K562 (cell line): Measurements from ENCODE around the gene SH3BP5. TPM values are rescaled to one million over a fixed set of nuclear protein-coding genes. Genes with fewer than 3 reads are reported as not detected.
A peak's percentile ranks its signal among the peaks of the same experiment; 100 is the strongest.

Experiments
- ARID4B ChIP-seq: sonication (generic); formaldehyde crosslinking; IDR thresholded peaks from 2 replicates; pipeline ENCODE4 v1.8.0; 2022; ENCODE audit warnings: mild to moderate bottlenecking, missing genetic modification reagents
- BRCA1 ChIP-seq, 2 experiments: fragments of 450-650 bp in 1 of 2; sonication (generic) in 1 of 2; formaldehyde crosslinking in 1 of 2; IDR thresholded peaks; 2 replicates each; pipeline versions ENCODE4 v1.5.0 to v1.6.1; 2017 to 2020; ENCODE audit warnings: mild to moderate bottlenecking in 1 of 2, missing genetic modification reagents in 1 of 2
- ESRRB ChIP-seq: fragments of 250-450 bp; sonication (Bioruptor Pico); IDR thresholded peaks from 2 replicates; pipeline ENCODE4 v1.5.0; 2020; ENCODE audit warnings: mild to moderate bottlenecking, moderate library complexity, borderline replicate concordance
- ETV1 ChIP-seq: fragments of 450-650 bp; conservative IDR thresholded peaks from 2 replicates; pipeline ENCODE4 v1.6.1; 2016; ENCODE audit warnings: missing genetic modification characterization, control low read depth, low read depth, missing compliant biosample characterization
- EWSR1 ChIP-seq: fragments of 450-650 bp; IDR thresholded peaks from 2 replicates; pipeline ENCODE4 v1.6.1; 2018; ENCODE audit warnings: borderline replicate concordance, mild to moderate bottlenecking, low read depth, moderate library complexity; ENCODE audit not compliant: partially characterized antibody
- HEY1 ChIP-seq: fragments of 250-450 bp; sonication (Bioruptor Pico); IDR thresholded peaks from 2 replicates; pipeline ENCODE4 v1.5.0; 2020; ENCODE audit warnings: mild to moderate bottlenecking, moderate library complexity, borderline replicate concordance
- HOXB6 ChIP-seq: fragments of 250-450 bp; sonication (Bioruptor Pico); IDR thresholded peaks from 2 replicates; pipeline ENCODE4 v1.5.1; 2022; ENCODE audit warnings: mild to moderate bottlenecking, borderline replicate concordance
- RFX5 ChIP-seq: IDR thresholded peaks from 2 replicates; pipeline ENCODE4 v1.6.1; 2011; ENCODE audit warnings: low read depth, mild to moderate bottlenecking, improper control_type of control experiment, low read length
- SREBF1 ChIP-seq: fragments of 150-350 bp; IDR thresholded peaks from 2 replicates; pipeline ENCODE4 v1.6.1; 2014; ENCODE audit warnings: antibody characterized with exemption, low read depth, low read length, borderline replicate concordance
- ZNF384 ChIP-seq: IDR thresholded peaks from 2 replicates; pipeline ENCODE4 v1.6.1; 2012; ENCODE audit warnings: low read depth, low read length, improper control_type of control experiment
- ZNF696 ChIP-seq: fragments of 250-450 bp; sonication (Bioruptor Pico); conservative IDR thresholded peaks from 2 replicates; pipeline ENCODE4 v1.4.0; 2020; ENCODE audit warnings: mild to moderate bottlenecking, moderate library complexity
- ZNF717 ChIP-seq: fragments of 250-450 bp; sonication (Bioruptor Pico); IDR thresholded peaks from 2 replicates; pipeline ENCODE4 v1.5.0; 2021
- polyA plus RNA-seq, 8 experiments: library from polyadenylated mRNA; depleted of rRNA in 4 of 8; stranded (reverse) in 5 of 8; unstranded in 3 of 8; fragments of >200 nt; fragmentation: Nextera tagmentation in 2 of 8; fragmentation: Illumina TruSeq in 1 of 8; extraction: Ambion mirVana in 2 of 8; extraction: Trizol in 1 of 8; gene quantifications; 2 replicates each; pipeline versions ENCODE4 v1.2.1 to v1.2.3, GENCODE V29; 2011 to 2014; ENCODE audit warnings: inconsistent platforms in 1 of 8, missing spikeins in 1 of 8
- total RNA-seq, 7 experiments: library from RNA; depleted of rRNA in 6 of 7; stranded (reverse); fragments of >200 nt in 6 of 7; fragmentation: Illumina TruSeq in 2 of 7; extraction: Trizol in 2 of 7; gene quantifications; 2 replicates each; pipeline versions ENCODE4 v1.2.1 to v1.2.3, GENCODE V29; 2011 to 2021; ENCODE audit warnings: low replicate concordance in 1 of 7
- TF ChIP-seq, protein P1 (sequence below): sonication (generic); formaldehyde crosslinking; IDR thresholded peaks from 2 replicates; pipeline ENCODE4 v1.8.0; 2022; ENCODE audit warnings: mild to moderate bottlenecking, low read depth, missing genetic modification reagents
- TF ChIP-seq, protein P2 (sequence below): fragments of 450-650 bp; IDR thresholded peaks from 2 replicates; pipeline ENCODE4 v1.6.1; 2018; ENCODE audit warnings: mild to moderate bottlenecking, low read depth; ENCODE audit not compliant: partially characterized antibody
- TF ChIP-seq, protein P3 (sequence below): fragments of 250-450 bp; sonication (Bioruptor Pico); IDR thresholded peaks from 2 replicates; pipeline ENCODE4 v1.5.0; 2021
- TF ChIP-seq, protein P4 (sequence below): fragments of 450-650 bp; IDR thresholded peaks from 2 replicates; pipeline ENCODE4 v1.7.1; 2018; ENCODE audit warnings: mild to moderate bottlenecking, low read depth; ENCODE audit not compliant: partially characterized antibody

Gene SH3BP5
- total and polyA plus RNA-seq, 9 of the 15 experiments (the other 6 are each of a cell fraction or from before 2014, with no cell fraction given), result 2.9 to 29.0 (median 14.9) TPM

GRCh38 chr3:15205934-15206661, 126.3 kb downstream of the SH3BP5 start, which contains the start of gene CAPN7 (continued):
- TF ChIP-seq HOXB6 (CRISPR knock-in tag) (no peak), ZNF696 (CRISPR knock-in tag) (no peak), ETV1 (tag) (no peak), EWSR1 (no peak), BRCA1 (IDR thresholded peaks at IDR 0.05) (no peak), BRCA1 (CRISPR knock-in tag; IDR thresholded peaks at IDR 0.05) (peak; percentile 83), ESRRB (CRISPR knock-in tag) (no peak), SREBF1 (no peak), ARID4B (peak; percentile 65), ZNF717 (CRISPR knock-in tag) (no peak), ZNF384 (no peak), RFX5 (no peak), HEY1 (CRISPR knock-in tag) (no peak)
- TF ChIP-seq, protein P1, sequence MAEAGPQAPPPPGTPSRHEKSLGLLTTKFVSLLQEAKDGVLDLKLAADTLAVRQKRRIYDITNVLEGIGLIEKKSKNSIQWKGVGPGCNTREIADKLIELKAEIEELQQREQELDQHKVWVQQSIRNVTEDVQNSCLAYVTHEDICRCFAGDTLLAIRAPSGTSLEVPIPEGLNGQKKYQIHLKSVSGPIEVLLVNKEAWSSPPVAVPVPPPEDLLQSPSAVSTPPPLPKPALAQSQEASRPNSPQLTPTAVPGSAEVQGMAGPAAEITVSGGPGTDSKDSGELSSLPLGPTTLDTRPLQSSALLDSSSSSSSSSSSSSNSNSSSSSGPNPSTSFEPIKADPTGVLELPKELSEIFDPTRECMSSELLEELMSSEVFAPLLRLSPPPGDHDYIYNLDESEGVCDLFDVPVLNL, result peak; percentile 58; the same call in 1 of the 2 replicates
- TF ChIP-seq, protein P2, sequence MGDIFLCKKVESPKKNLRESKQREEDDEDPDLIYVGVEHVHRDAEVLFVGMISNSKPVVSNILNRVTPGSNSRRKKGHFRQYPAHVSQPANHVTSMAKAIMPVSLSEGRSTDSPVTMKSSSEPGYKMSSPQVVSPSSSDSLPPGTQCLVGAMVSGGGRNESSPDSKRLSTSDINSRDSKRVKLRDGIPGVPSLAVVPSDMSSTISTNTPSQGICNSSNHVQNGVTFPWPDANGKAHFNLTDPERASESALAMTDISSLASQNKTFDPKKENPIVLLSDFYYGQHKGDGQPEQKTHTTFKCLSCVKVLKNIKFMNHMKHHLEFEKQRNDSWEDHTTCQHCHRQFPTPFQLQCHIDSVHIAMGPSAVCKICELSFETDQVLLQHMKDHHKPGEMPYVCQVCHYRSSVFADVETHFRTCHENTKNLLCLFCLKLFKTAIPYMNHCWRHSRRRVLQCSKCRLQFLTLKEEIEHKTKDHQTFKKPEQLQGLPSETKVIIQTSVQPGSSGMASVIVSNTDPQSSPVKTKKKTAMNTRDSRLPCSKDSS, result no peak
- TF ChIP-seq, protein P3, sequence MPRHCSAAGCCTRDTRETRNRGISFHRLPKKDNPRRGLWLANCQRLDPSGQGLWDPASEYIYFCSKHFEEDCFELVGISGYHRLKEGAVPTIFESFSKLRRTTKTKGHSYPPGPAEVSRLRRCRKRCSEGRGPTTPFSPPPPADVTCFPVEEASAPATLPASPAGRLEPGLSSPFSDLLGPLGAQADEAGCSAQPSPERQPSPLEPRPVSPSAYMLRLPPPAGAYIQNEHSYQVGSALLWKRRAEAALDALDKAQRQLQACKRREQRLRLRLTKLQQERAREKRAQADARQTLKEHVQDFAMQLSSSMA, result no peak
- TF ChIP-seq, protein P4, sequence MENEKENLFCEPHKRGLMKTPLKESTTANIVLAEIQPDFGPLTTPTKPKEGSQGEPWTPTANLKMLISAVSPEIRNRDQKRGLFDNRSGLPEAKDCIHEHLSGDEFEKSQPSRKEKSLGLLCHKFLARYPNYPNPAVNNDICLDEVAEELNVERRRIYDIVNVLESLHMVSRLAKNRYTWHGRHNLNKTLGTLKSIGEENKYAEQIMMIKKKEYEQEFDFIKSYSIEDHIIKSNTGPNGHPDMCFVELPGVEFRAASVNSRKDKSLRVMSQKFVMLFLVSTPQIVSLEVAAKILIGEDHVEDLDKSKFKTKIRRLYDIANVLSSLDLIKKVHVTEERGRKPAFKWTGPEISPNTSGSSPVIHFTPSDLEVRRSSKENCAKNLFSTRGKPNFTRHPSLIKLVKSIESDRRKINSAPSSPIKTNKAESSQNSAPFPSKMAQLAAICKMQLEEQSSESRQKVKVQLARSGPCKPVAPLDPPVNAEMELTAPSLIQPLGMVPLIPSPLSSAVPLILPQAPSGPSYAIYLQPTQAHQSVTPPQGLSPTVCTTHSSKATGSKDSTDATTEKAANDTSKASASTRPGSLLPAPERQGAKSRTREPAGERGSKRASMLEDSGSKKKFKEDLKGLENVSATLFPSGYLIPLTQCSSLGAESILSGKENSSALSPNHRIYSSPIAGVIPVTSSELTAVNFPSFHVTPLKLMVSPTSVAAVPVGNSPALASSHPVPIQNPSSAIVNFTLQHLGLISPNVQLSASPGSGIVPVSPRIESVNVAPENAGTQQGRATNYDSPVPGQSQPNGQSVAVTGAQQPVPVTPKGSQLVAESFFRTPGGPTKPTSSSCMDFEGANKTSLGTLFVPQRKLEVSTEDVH, result no peak
